Fibroblast of lung (primary cell): Measurements from ENCODE around the gene FNDC3A. TPM values are rescaled to one million over a fixed set of nuclear protein-coding genes. Genes with fewer than 3 reads are reported as not detected.

ENCODE experiments used
- DNase-seq, 2 donors: peaks; one replicate each; pipeline versions ENCODE4 v3.0.0 to v3.0.0-alpha.2; 2010; ENCODE audit warnings: low read depth in 2 of 2
- H2AFZ ChIP-seq: 2 replicates; pipeline ENCODE4 v1.5.1; 2012; ENCODE audit warnings: low read length, control low read depth, inconsistent platforms
- H3K27ac ChIP-seq: 2 replicates; pipeline ENCODE4 v1.5.1; 2011; ENCODE audit warnings: low read length, control low read depth; ENCODE audit not compliant: insufficient read depth
- H3K27me3 ChIP-seq: 2 replicates; pipeline ENCODE4 v1.5.1; 2011; ENCODE audit warnings: mild to moderate bottlenecking, low read length; ENCODE audit not compliant: control insufficient read depth, insufficient read depth
- H3K36me3 ChIP-seq: 2 replicates; pipeline ENCODE4 v1.5.1; 2011; ENCODE audit warnings: low read length; ENCODE audit not compliant: control insufficient read depth, insufficient read depth
- H3K4me1 ChIP-seq: 2 replicates; pipeline ENCODE4 v1.5.1; 2011; ENCODE audit warnings: low read length; ENCODE audit not compliant: control insufficient read depth, insufficient read depth; ENCODE audit errors: extremely low read depth
- H3K4me2 ChIP-seq: 2 replicates; pipeline ENCODE4 v1.5.1; 2011; ENCODE audit warnings: low read length, control low read depth; ENCODE audit not compliant: insufficient read depth; ENCODE audit errors: extremely low read depth
- H3K4me3 ChIP-seq, 4 experiments: fragments of 200-600 bp in 1 of 4; sonication (generic) in 1 of 4; replicated peaks in 1 of 4; 2 replicates each; pipeline ENCODE4 v1.5.1; 2011 to 2016; ENCODE audit warnings: low read length in 4 of 4, low read depth in 3 of 4, mild to moderate bottlenecking in 3 of 4, control low read depth in 2 of 4, inconsistent platforms in 1 of 4, mixed read lengths in 1 of 4; ENCODE audit not compliant: insufficient read depth in 1 of 4; ENCODE audit errors: control extremely low read depth in 1 of 4
- H3K79me2 ChIP-seq: 2 replicates; pipeline ENCODE4 v1.5.1; 2012; ENCODE audit warnings: mild to moderate bottlenecking, low read length, inconsistent platforms; ENCODE audit not compliant: control insufficient read depth, insufficient read depth
- H3K9ac ChIP-seq: 2 replicates; pipeline ENCODE4 v1.5.1; 2011; ENCODE audit warnings: mild to moderate bottlenecking, low read length, control low read depth; ENCODE audit not compliant: insufficient read depth
- H3K9me3 ChIP-seq: 2 replicates; pipeline ENCODE4 v1.5.1; 2012; ENCODE audit warnings: low read depth, low read length; ENCODE audit not compliant: control insufficient read depth, insufficient read depth
- H4K20me1 ChIP-seq: 2 replicates; pipeline ENCODE4 v1.5.1; 2011; ENCODE audit warnings: low read length; ENCODE audit not compliant: control insufficient read depth, insufficient read depth; ENCODE audit errors: extremely low read depth
- CTCF ChIP-seq, 2 donors: IDR thresholded peaks in 1 of 2; conservative IDR thresholded peaks in 1 of 2; 1 replicate in 1 of 2; 2 replicates in 1 of 2; pipeline ENCODE4 v1.5.1; 2011 to 2012; ENCODE audit warnings: low read length in 2 of 2, control low read depth in 1 of 2, inconsistent platforms in 1 of 2, low read depth in 1 of 2, mild to moderate bottlenecking in 1 of 2
- EZH2 ChIP-seq: IDR thresholded peaks from 2 replicates; pipeline ENCODE4 v1.5.1; 2012; ENCODE audit warnings: low read length, control low read depth, mild to moderate bottlenecking; ENCODE audit errors: missing control alignments
- polyA plus RNA-seq, 2 donors: library from polyadenylated mRNA; depleted of rRNA in 1 of 2; stranded (reverse) in 1 of 2; unstranded in 1 of 2; fragments of >200 nt; gene quantifications; 2 replicates each; pipeline ENCODE4 v1.2.1, GENCODE V29; 2011 to 2012; ENCODE audit warnings: missing spikeins in 1 of 2
- total RNA-seq: library from RNA; depleted of rRNA; stranded (reverse); fragments of >200 nt; gene quantifications from 2 replicates; pipeline ENCODE4 v1.2.1, GENCODE V29; 2014

FNDC3A gene
- total and polyA plus RNA-seq, 2 donors (not counting 1 experiment from before 2014, with no cell fraction given) = 44.7 to 79.4 TPM

GRCh38 chr13:48965736-48966135, 10.0 kb upstream of the FNDC3A start:
- Histone ChIP-seq H3K27me3 (no peaks in the 10 kb centered on the region), H3K27ac (no peak overlapping the region), H3K9me3 (no peaks in the 10 kb centered on the region), H3K4me3 (no peak overlapping the region), H3K36me3 (no peaks in the 10 kb centered on the region), H3K4me1 (no peaks in the 10 kb centered on the region), H2AFZ (no peak overlapping the region), H3K9ac (no peak overlapping the region), H3K4me2 (no peak overlapping the region), H4K20me1 (no peaks in the 10 kb centered on the region), H3K79me2 (no peaks in the 10 kb centered on the region)
- no peak for TF ChIP-seq CTCF (conservative IDR thresholded peaks at IDR 0.05 in 1 of 2, IDR thresholded peaks at IDR 0.05 in 1 of 2; ENCODE audit: low read depth in 1 of 2, low read length in 2 of 2)
- TF ChIP-seq EZH2 = no peak
- no peak for DNase-seq

- Histone ChIP-seq H3K27ac (no peak overlapping the region), H3K9me3 (no peaks in the 10 kb centered on the region), H3K4me3 (no peak overlapping the region), H3K4me1 (no peaks in the 10 kb centered on the region), H2AFZ (no peak overlapping the region), H3K4me2 (no peak overlapping the region), H3K36me3 (no peaks in the 10 kb centered on the region), H3K79me2 (no peaks in the 10 kb centered on the region), H4K20me1 (no peaks in the 10 kb centered on the region), H3K27me3 (no peaks in the 10 kb centered on the region), H3K9ac (no peak overlapping the region)
- DNase-seq = no peak
- no peak for TF ChIP-seq EZH2
- no peak for TF ChIP-seq CTCF (conservative IDR thresholded peaks at IDR 0.05 in 1 of 2, IDR thresholded peaks at IDR 0.05 in 1 of 2; ENCODE audit: low read depth in 1 of 2, low read length in 2 of 2)
These were observed 6.0 kb upstream of the FNDC3A start for GRCh38 chr13:48969685-48970084.

- Histone ChIP-seq H3K4me1 (peaks cover 2% of the 10 kb centered on the region), H3K27me3 (no peaks in the 10 kb centered on the region), H3K27ac (no peak overlapping the region), H4K20me1 (no peaks in the 10 kb centered on the region), H3K9ac (no peak overlapping the region), H3K79me2 (peaks cover 23% of the 10 kb centered on the region), H3K36me3 (no peaks in the 10 kb centered on the region), H2AFZ (no peak overlapping the region), H3K4me2 (no peak overlapping the region), H3K9me3 (no peaks in the 10 kb centered on the region), H3K4me3 (no peak overlapping the region)
- TF ChIP-seq EZH2 = no peak
- no peak for TF ChIP-seq CTCF (conservative IDR thresholded peaks at IDR 0.05 in 1 of 2, IDR thresholded peaks at IDR 0.05 in 1 of 2; ENCODE audit: low read depth in 1 of 2, low read length in 2 of 2)
- DNase-seq = no peak
These were observed 1.8 kb upstream of the FNDC3A start for GRCh38 chr13:48973845-48974431.
